Measurements from ENCODE around the gene UNC93A.
"Not testable (repeated sequence)": the region's sequence is repeated elsewhere in the genome, so short reads cannot be mapped to it uniquely, and the experiment has no call there.

The UNC93A gene

GRCh38 chr6:167356874-167357273 lies 65.8 kb downstream of the UNC93A start:
- H3K27me3 ChIP-seq: no peaks in the 10 kb centered on the region
- no peak overlapping the region for H3K4me3 ChIP-seq (ENCODE audit: low read depth, low read length)
- TF ChIP-seq CTCF (IDR thresholded peaks at IDR 0.05; ENCODE audit: low read depth, low read length): no peak
- H3K9me3 ChIP-seq: no peaks in the 10 kb centered on the region
- H3K4me1 ChIP-seq: no peaks in the 10 kb centered on the region
- H3K36me3 ChIP-seq: no peaks in the 10 kb centered on the region
- DNase-seq: no peak

GRCh38 chr6:167358394-167358793 lies 67.3 kb downstream of the UNC93A start:
- H3K4me3 ChIP-seq (ENCODE audit: low read depth, low read length); H3K4me1 ChIP-seq; H3K27me3 ChIP-seq; H3K36me3 ChIP-seq; H3K9me3 ChIP-seq; DNase-seq: not testable (repeated sequence)

- not testable (repeated sequence) for DNase-seq; H3K4me1 ChIP-seq; H3K4me3 ChIP-seq (ENCODE audit: low read depth, low read length); H3K36me3 ChIP-seq; H3K9me3 ChIP-seq; H3K27me3 ChIP-seq
Observed at GRCh38 chr6:167361170-167361569, 70.1 kb downstream of the UNC93A start.

Data from BE2C (cell line).